HepG2 (cell line): ENCODE data around the gene RHOT2. TPM values are rescaled to one million over a fixed set of nuclear protein-coding genes. Genes with fewer than 3 reads are reported as not detected.

ENCODE experiments used
- ARID4A ChIP-seq: sonication (generic); formaldehyde crosslinking; IDR thresholded peaks from 2 replicates; pipeline ENCODE4 v1.5.0; 2020; ENCODE audit warnings: mild to moderate bottlenecking, missing genetic modification reagents, borderline replicate concordance
- ASH2L ChIP-seq: fragments of 300-600, 200-600 bp; sonication (generic); IDR thresholded peaks from 2 replicates; pipeline ENCODE4 v1.7.0; 2017; ENCODE audit warnings: low read depth, mild to moderate bottlenecking, moderate library complexity, mixed read lengths, low read length; ENCODE audit not compliant: insufficient read length
- FOXM1 ChIP-seq: sonication (generic); formaldehyde crosslinking; IDR thresholded peaks from 2 replicates; pipeline ENCODE4 v1.5.0; 2020; ENCODE audit warnings: missing genetic modification reagents
- GATA4 ChIP-seq: sonication (generic); IDR thresholded peaks from 2 replicates; pipeline ENCODE4 v1.6.1; 2016; ENCODE audit warnings: antibody characterized with exemption, low read depth, borderline replicate concordance
- GPBP1L1 ChIP-seq: sonication (generic); formaldehyde crosslinking; IDR thresholded peaks from 2 replicates; pipeline ENCODE4 v1.5.0; 2020; ENCODE audit warnings: mild to moderate bottlenecking, missing genetic modification reagents
- MED8 ChIP-seq: sonication (generic); formaldehyde crosslinking; IDR thresholded peaks from 2 replicates; pipeline ENCODE4 v1.8.1; 2023; ENCODE audit warnings: mild to moderate bottlenecking, missing genetic modification reagents; ENCODE audit not compliant: insufficient replicate concordance
- NR1H2 ChIP-seq: sonication (generic); formaldehyde crosslinking; IDR thresholded peaks from 2 replicates; pipeline ENCODE4 v1.8.1; 2022; ENCODE audit warnings: low read depth, missing genetic modification reagents, borderline replicate concordance
- NR2F6 ChIP-seq, 2 experiments: IDR thresholded peaks; 2 replicates each; pipeline ENCODE4 v1.6.1; 2016; ENCODE audit warnings: antibody characterized with exemption in 1 of 2, mild to moderate bottlenecking in 1 of 2
- SMYD3 ChIP-seq: sonication (generic); formaldehyde crosslinking; IDR thresholded peaks from 2 replicates; pipeline ENCODE4 v1.8.1; 2023; ENCODE audit warnings: mild to moderate bottlenecking, missing genetic modification reagents
- ZBTB3 ChIP-seq: sonication (generic); formaldehyde crosslinking; IDR thresholded peaks from 2 replicates; pipeline ENCODE4 v1.4.0; 2020; ENCODE audit warnings: low read depth, mild to moderate bottlenecking, moderate library complexity, missing genetic modification reagents, borderline replicate concordance
- ZBTB7A ChIP-seq: sonication (generic); formaldehyde crosslinking; IDR thresholded peaks from 2 replicates; pipeline ENCODE4 v1.8.0; 2022; ENCODE audit warnings: mild to moderate bottlenecking, missing genetic modification reagents
- ZNF318 ChIP-seq: sonication (generic); formaldehyde crosslinking; IDR thresholded peaks from 2 replicates; pipeline ENCODE4 v1.4.0; 2020; ENCODE audit warnings: mild to moderate bottlenecking, missing genetic modification reagents
- ZNF343 ChIP-seq: sonication (generic); formaldehyde crosslinking; IDR thresholded peaks from 2 replicates; pipeline ENCODE4 v1.4.0; 2020; ENCODE audit warnings: mild to moderate bottlenecking, missing genetic modification reagents
- ZNF501 ChIP-seq: sonication (generic); formaldehyde crosslinking; IDR thresholded peaks from 2 replicates; pipeline ENCODE4 v1.5.1; 2020; ENCODE audit warnings: mild to moderate bottlenecking, moderate library complexity, missing genetic modification reagents
- polyA plus RNA-seq, 8 experiments: library from polyadenylated mRNA; depleted of rRNA in 3 of 8; stranded (reverse) in 7 of 8; unstranded in 1 of 8; fragments of >200 nt; fragmentation: Illumina TruSeq in 4 of 8; extraction: Trizol in 4 of 8; gene quantifications; 2 replicates each; pipeline versions ENCODE4 v1.2.1 to v1.2.3, GENCODE V29; 2011 to 2016; ENCODE audit warnings: low read depth in 4 of 8, missing spikeins in 1 of 8, mixed read lengths in 1 of 8; ENCODE audit not compliant: insufficient read depth in 1 of 8
- total RNA-seq, 5 experiments: library from RNA; depleted of rRNA; stranded (reverse); fragments of >200 nt; fragmentation: Illumina TruSeq; extraction: Trizol; gene quantifications; 2 replicates each; pipeline ENCODE4 v1.2.3, GENCODE V29; 2016; ENCODE audit warnings: low read depth in 1 of 5

RHOT2 gene
- total and polyA plus RNA-seq, 2 of the 13 experiments (the other 11 are each of a cell fraction or from before 2014, with no cell fraction given): 63.6 to 76.9 TPM

- TF ChIP-seq GPBP1L1 (no peak), ZBTB3 (CRISPR knock-in tag) (0 out of 2 replicates have a peak, but pooled peaks have one; percentile 67), FOXM1 (CRISPR knock-in tag) (no peak; the same call in 1 of the 2 replicates), ARID4A (CRISPR knock-in tag) (peak; percentile 100), SMYD3 (CRISPR knock-in tag) (0 out of 2 replicates have a peak, but pooled peaks have one; percentile 87), NR1H2 (CRISPR knock-in tag) (peak; percentile 81), ASH2L (peak; percentile 48), ZNF343 (CRISPR knock-in tag) (peak; percentile 87; the same call in 1 of the 2 replicates), NR2F6 (IDR thresholded peaks at IDR 0.05) (peak; percentile 45), NR2F6 (CRISPR knock-in tag; IDR thresholded peaks at IDR 0.05) (peak; percentile 85), GATA4 (0 out of 2 replicates have a peak, but pooled peaks have one; percentile 25), ZNF501 (peak; percentile 81), ZBTB7A (CRISPR knock-in tag) (peak; percentile 94), ZNF318 (CRISPR knock-in tag) (no peak; the same call in 1 of the 2 replicates), MED8 (peak; percentile 91)
These were observed 18.9 kb upstream of the RHOT2 start, which contains the start of gene WDR90 (continued) for GRCh38 chr16:648781-649589.
